Glutamatergic neuron (in vitro differentiated cells): ENCODE data around the gene UGT3A2. TPM values are rescaled to one million over a fixed set of nuclear protein-coding genes. Genes with fewer than 3 reads are reported as not detected.

Experiments used
- DNase-seq: peaks from one replicate; pipeline ENCODE4 v3.0.0; 2022
- H3K27ac Mint-ChIP-seq: one replicate; pipeline ENCODE4 v1.8.0; 2020; ENCODE audit warnings: mild to moderate bottlenecking, mixed read lengths, inconsistent platforms; ENCODE audit not compliant: unreplicated experiment
- H3K27me3 Mint-ChIP-seq: one replicate; pipeline ENCODE4 v1.8.0; 2020; ENCODE audit warnings: mild to moderate bottlenecking, moderate library complexity, mixed read lengths, inconsistent platforms; ENCODE audit not compliant: unreplicated experiment
- H3K36me3 Mint-ChIP-seq: one replicate; pipeline ENCODE4 v1.8.0; 2020; ENCODE audit warnings: mild to moderate bottlenecking, mixed read lengths, inconsistent platforms; ENCODE audit not compliant: unreplicated experiment
- H3K4me1 Mint-ChIP-seq: one replicate; pipeline ENCODE4 v1.8.0; 2020; ENCODE audit warnings: mild to moderate bottlenecking, low read depth, mixed read lengths, inconsistent platforms; ENCODE audit not compliant: unreplicated experiment
- H3K4me3 Mint-ChIP-seq: one replicate; pipeline ENCODE4 v1.8.0; 2020; ENCODE audit warnings: mild to moderate bottlenecking, mixed read lengths, inconsistent platforms; ENCODE audit not compliant: unreplicated experiment
- H3K9me3 Mint-ChIP-seq: one replicate; pipeline ENCODE4 v1.8.0; 2020; ENCODE audit warnings: mild to moderate bottlenecking, moderate library complexity, mixed read lengths, inconsistent platforms; ENCODE audit not compliant: unreplicated experiment
- total RNA-seq: library from RNA; stranded (reverse); fragmentation: NEBNext Ultra II Directional; extraction: Animal tissue kit (Norgen Biotek cat#: 25700); gene quantifications from one replicate; pipeline ENCODE4 v1.2.1, GENCODE V29; 2021; ENCODE audit not compliant: unreplicated experiment
- TF ChIP-seq, protein P1 (sequence below): fragments of 200-600 bp; sonication (generic); IDR thresholded peaks from one replicate; pipeline ENCODE4 v1.5.0; 2021; ENCODE audit not compliant: partially characterized antibody, unreplicated experiment

The UGT3A2 gene
- total RNA-seq, 1 donor from 2014 or later = 0.37 TPM

DNA sequence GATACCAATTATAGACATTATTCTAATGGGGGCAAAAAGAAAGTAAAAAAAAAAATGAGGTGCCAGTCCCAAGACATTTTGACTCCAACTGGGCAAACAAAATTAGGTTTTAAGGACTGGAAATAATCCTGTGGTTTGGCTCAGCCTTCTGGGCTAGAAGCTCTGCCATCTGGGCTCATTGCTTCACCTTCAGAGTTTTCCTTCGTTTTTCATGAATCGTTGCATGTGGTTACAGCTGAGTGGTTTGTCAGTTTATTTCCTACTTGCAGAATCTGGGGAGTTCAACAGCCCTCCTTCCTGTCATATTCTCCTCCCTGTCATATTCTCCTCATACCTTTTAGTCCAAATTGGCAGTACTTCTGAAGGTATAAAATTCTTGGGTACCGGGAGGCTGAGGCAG lies 12.0 kb downstream of the UGT3A2 start:
- no peaks in the 10 kb centered on the region for H3K27me3 Mint-ChIP-seq
- H3K4me1 Mint-ChIP-seq = no peaks in the 10 kb centered on the region
- DNase-seq = no peak
- no peak overlapping the region for H3K27ac Mint-ChIP-seq
- H3K9me3 Mint-ChIP-seq = peaks cover 2% of the 10 kb centered on the region
- no peak overlapping the region for H3K4me3 Mint-ChIP-seq
- TF ChIP-seq, protein P1, sequence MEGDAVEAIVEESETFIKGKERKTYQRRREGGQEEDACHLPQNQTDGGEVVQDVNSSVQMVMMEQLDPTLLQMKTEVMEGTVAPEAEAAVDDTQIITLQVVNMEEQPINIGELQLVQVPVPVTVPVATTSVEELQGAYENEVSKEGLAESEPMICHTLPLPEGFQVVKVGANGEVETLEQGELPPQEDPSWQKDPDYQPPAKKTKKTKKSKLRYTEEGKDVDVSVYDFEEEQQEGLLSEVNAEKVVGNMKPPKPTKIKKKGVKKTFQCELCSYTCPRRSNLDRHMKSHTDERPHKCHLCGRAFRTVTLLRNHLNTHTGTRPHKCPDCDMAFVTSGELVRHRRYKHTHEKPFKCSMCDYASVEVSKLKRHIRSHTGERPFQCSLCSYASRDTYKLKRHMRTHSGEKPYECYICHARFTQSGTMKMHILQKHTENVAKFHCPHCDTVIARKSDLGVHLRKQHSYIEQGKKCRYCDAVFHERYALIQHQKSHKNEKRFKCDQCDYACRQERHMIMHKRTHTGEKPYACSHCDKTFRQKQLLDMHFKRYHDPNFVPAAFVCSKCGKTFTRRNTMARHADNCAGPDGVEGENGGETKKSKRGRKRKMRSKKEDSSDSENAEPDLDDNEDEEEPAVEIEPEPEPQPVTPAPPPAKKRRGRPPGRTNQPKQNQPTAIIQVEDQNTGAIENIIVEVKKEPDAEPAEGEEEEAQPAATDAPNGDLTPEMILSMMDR = no peak
- no peaks in the 10 kb centered on the region for H3K36me3 Mint-ChIP-seq

DNA sequence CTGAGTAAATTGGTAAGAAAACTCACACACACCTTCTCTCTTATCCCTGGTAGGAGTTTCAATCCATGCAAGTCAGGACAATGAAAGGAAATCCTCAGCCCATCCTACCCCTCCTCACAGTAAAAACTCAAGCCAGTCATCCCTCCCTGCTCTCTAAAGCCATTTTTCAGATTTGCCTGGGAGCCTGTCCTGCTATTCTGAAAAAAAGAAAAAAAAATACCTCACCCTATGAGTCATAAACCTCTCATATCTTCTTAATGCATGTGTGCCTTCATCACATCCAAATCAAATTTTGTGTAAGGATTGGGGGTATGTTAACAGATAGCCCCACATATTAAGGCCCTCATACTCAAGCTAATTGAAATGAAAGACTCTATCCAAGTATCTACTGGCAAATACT lies 14.1 kb downstream of the UGT3A2 start:
- DNase-seq = no peak
- TF ChIP-seq, protein P1 = no peak
- peaks cover 2% of the 10 kb centered on the region for H3K9me3 Mint-ChIP-seq
- no peak overlapping the region for H3K4me3 Mint-ChIP-seq
- no peaks in the 10 kb centered on the region for H3K27me3 Mint-ChIP-seq
- H3K36me3 Mint-ChIP-seq = no peaks in the 10 kb centered on the region
- no peak overlapping the region for H3K27ac Mint-ChIP-seq
- no peaks in the 10 kb centered on the region for H3K4me1 Mint-ChIP-seq

DNA sequence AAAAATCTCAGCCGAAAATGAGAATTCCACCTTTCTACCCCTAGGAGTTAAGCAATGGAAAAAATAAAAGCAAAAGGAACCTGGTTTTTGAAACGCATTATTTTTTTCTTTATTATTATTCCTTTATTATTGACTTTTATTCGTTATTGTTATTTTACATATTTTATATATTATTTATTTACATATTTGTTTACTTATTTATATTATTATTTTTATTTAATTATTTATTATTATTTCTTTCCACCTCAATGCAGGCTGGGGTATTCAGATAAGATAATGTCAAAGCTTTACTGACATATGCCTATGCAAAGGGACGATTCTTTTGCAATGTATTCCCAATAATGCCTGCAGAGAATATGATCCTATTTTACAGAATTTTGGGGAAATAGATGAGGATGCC lies 16.7 kb downstream of the UGT3A2 start:
- Mint-ChIP-seq H3K27me3 (no peaks in the 10 kb centered on the region), H3K27ac (no peak overlapping the region), H3K9me3 (no peaks in the 10 kb centered on the region), H3K4me1 (no peaks in the 10 kb centered on the region), H3K4me3 (no peak overlapping the region), H3K36me3 (no peaks in the 10 kb centered on the region)
- no peak for DNase-seq
- TF ChIP-seq, protein P1 = no peak

DNA sequence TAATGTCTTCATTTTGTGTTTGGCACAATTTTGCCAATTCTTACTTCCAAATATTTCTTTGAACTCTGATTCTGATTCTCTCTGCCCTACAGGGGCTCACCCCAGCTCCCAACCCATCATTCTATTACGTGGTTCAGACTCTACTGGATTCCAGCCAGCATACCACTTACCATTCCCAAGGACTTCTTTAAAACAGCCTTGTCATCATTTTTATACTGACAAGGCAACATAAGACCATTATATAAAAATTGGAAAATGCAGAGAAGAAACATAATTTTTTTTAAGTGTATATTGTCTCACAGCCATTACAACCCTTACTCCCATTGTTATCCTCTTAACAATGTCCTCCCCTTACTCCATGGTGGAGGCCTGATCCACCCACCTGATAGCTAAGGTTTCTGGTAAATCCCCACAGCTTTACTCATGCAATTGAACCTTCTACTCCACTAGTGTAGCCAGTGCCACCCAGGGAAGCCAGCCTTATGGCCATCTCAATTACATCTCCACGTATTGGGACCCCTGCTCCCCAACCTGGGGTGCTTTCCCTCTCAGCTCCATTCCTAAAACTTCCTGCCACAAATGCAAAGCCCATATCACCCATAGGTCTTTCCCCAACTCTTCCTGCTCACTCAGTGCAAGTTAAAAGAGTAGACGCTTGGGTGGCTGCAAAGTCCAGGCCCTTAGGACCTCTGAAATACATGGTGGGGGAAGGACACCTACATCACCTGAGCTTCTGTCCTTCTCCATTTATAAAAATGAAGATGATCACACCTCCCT lies 19.1 kb downstream of the UGT3A2 start:
- Mint-ChIP-seq H3K27ac (no peak overlapping the region), H3K27me3 (no peaks in the 10 kb centered on the region), H3K9me3 (no peaks in the 10 kb centered on the region), H3K36me3 (no peaks in the 10 kb centered on the region), H3K4me1 (no peaks in the 10 kb centered on the region), H3K4me3 (no peak overlapping the region)
- no peak for DNase-seq
- TF ChIP-seq, protein P1 = no peak

DNA sequence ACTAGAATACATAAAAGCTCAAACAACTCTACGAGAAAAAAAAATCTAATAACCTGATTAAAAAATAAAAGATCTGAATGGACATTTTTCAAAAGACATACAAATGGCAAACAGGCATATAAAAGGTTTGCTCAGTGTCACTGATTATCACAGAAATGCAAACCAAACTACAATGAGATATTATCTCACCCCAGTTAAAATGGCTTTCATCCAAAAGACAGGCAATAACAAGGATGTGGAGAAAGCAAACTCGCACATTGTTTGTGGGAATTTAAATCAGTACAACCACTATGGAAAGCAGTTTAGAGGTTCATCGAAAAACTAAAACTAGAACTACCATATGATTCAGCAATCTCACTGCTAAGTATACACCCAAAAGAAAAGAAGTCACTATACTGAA lies 20.8 kb downstream of the UGT3A2 start:
- no peaks in the 10 kb centered on the region for H3K9me3 Mint-ChIP-seq
- no peaks in the 10 kb centered on the region for H3K36me3 Mint-ChIP-seq
- H3K27me3 Mint-ChIP-seq = no peaks in the 10 kb centered on the region
- H3K27ac Mint-ChIP-seq = no peak overlapping the region
- H3K4me3 Mint-ChIP-seq = no peak overlapping the region
- TF ChIP-seq, protein P1 = no peak
- DNase-seq = no peak
- H3K4me1 Mint-ChIP-seq = no peaks in the 10 kb centered on the region
